NT2/D1 (cell line): Measurements from ENCODE around the gene NUDT5.

Experiments
- SUZ12 ChIP-seq: IDR thresholded peaks from 2 replicates; pipeline ENCODE4 v1.6.1; 2011; ENCODE audit not compliant: insufficient read length, insufficient read depth; ENCODE audit errors: extremely low read depth
- YY1 ChIP-seq: IDR thresholded peaks from 2 replicates; pipeline ENCODE4 v1.6.1; 2011; ENCODE audit not compliant: insufficient read length, insufficient read depth
- ZNF274 ChIP-seq: IDR thresholded peaks from 2 replicates; pipeline ENCODE4 v1.6.1; 2011; ENCODE audit warnings: mild to moderate bottlenecking, low read depth, low read length

- TF ChIP-seq SUZ12 (no peak), YY1 (no peak), ZNF274 (no peak)
Measured at GRCh38 chr10:12160664-12161063, 35.0 kb downstream of the NUDT5 start.
